GM21786 (cell line): ENCODE measurements around the gene ZNF383.
"Not testable (repeated sequence)": the region's sequence is repeated elsewhere in the genome, so short reads cannot be mapped to it uniquely, and the experiment has no call there.

Experiments used
- ATAC-seq: cut with Tn5 transposase; IDR thresholded peaks from one replicate; pipeline ENCODE4 v1.9.1; 2021; ENCODE audit not compliant: unreplicated experiment

ZNF383 gene

GRCh38 chr19:37217775-37218591 is at the start of gene ZNF383:
TSS of gene ZNF383 (plus strand) at chr19:37218214. CDS start at chr19:37230454, 12,240 bp downstream.
- ATAC-seq, result peak; percentile 86

- ATAC-seq, result peak; percentile 96
These were observed 45.3 kb upstream of the ZNF383 start, which contains the start of gene ZNF585A for GRCh38 chr19:37172368-37173366. TSS of gene ZNF585A (minus strand) at chr19:37172695. CDS start at chr19:37169910, 2,785 bp downstream.

GRCh38 chr19:37186071-37186470 is 31.9 kb upstream of the ZNF383 start:
- not testable (repeated sequence) for ATAC-seq

- ATAC-seq, result not testable (repeated sequence)
These were observed 22.8 kb upstream of the ZNF383 start for GRCh38 chr19:37195248-37195647.

GRCh38 chr19:37197115-37197514 is 20.9 kb upstream of the ZNF383 start:
- not testable (repeated sequence) for ATAC-seq

- no peak for ATAC-seq
These were observed 20.2 kb upstream of the ZNF383 start for GRCh38 chr19:37197768-37198167.

- ATAC-seq, result no peak
These were observed 587 bp upstream of the ZNF383 start for GRCh38 chr19:37217480-37217774.

GRCh38 chr19:37218592-37218935 is 550 bp downstream of the ZNF383 start:
- no peak for ATAC-seq

- no peak for ATAC-seq
These were observed 2.4 kb downstream of the ZNF383 start for GRCh38 chr19:37220383-37220782.

GRCh38 chr19:37221136-37221535 is 3.1 kb downstream of the ZNF383 start:
- no peak for ATAC-seq

- no peak for ATAC-seq
These were observed 8.2 kb downstream of the ZNF383 start for GRCh38 chr19:37226248-37226647.

- ATAC-seq, result no peak
These were observed 10.0 kb downstream of the ZNF383 start for GRCh38 chr19:37227996-37228395.

- ATAC-seq, result no peak
These were observed 25.2 kb downstream of the ZNF383 start for GRCh38 chr19:37243206-37243632.

GRCh38 chr19:37251308-37252229 is 33.6 kb downstream of the ZNF383 start:
- ATAC-seq, result peak; percentile 60

GRCh38 chr19:37263028-37263427 is 45.0 kb downstream of the ZNF383 start:
- ATAC-seq, result not testable (repeated sequence)

GRCh38 chr19:37267005-37267404 is 49.0 kb downstream of the ZNF383 start:
- ATAC-seq, result not testable (repeated sequence)

GRCh38 chr19:37267755-37268154 is 49.7 kb downstream of the ZNF383 start:
- ATAC-seq, result not testable (repeated sequence)

- not testable (repeated sequence) for ATAC-seq
These were observed 62.6 kb downstream of the ZNF383 start for GRCh38 chr19:37280656-37281055.

- ATAC-seq, result not testable (repeated sequence)
These were observed 66.0 kb downstream of the ZNF383 start for GRCh38 chr19:37284020-37284419.

GRCh38 chr19:37289229-37289628 is 71.2 kb downstream of the ZNF383 start:
- not testable (repeated sequence) for ATAC-seq
